ENCODE results near the gene SERPINB4.
"Not testable (repeated sequence)": the region's sequence is repeated elsewhere in the genome, so short reads cannot be mapped to it uniquely, and the experiment has no call there.

Gene SERPINB4

GRCh38 chr18:63644142-63644541, at the start of gene SERPINB4:
SERPINB4 (minus strand) TSS chr18:63644256; CDS start chr18:63643577, 679 bp downstream.
- not testable (repeated sequence) for FAIRE-seq

- FAIRE-seq = no peak
Observed at GRCh38 chr18:63689064-63689463, 45.0 kb upstream of the SERPINB4 start.

- no peak for FAIRE-seq
Observed at GRCh38 chr18:63686871-63687270, 42.8 kb upstream of the SERPINB4 start.

- FAIRE-seq = no peak
Observed at GRCh38 chr18:63684718-63685117, 40.7 kb upstream of the SERPINB4 start.

- no peak for FAIRE-seq
Observed at GRCh38 chr18:63683890-63684289, 39.8 kb upstream of the SERPINB4 start.

GRCh38 chr18:63683152-63683551, 39.1 kb upstream of the SERPINB4 start:
- no peak for FAIRE-seq

GRCh38 chr18:63681449-63682340, 37.6 kb upstream of the SERPINB4 start:
- FAIRE-seq = no peak

- FAIRE-seq = no peak
Observed at GRCh38 chr18:63679820-63680606, 36.0 kb upstream of the SERPINB4 start.

- no peak for FAIRE-seq
Observed at GRCh38 chr18:63677500-63678225, 33.6 kb upstream of the SERPINB4 start.

GRCh38 chr18:63676526-63677323, 32.7 kb upstream of the SERPINB4 start:
- FAIRE-seq = no peak

- no peak for FAIRE-seq
Observed at GRCh38 chr18:63664571-63664970, 20.5 kb upstream of the SERPINB4 start.

GRCh38 chr18:63661750-63662149, 17.7 kb upstream of the SERPINB4 start, which contains the start of gene SERPINB3:
SERPINB3 (minus strand) TSS chr18:63661893; CDS start chr18:63661216, 677 bp downstream.
- not testable (repeated sequence) for FAIRE-seq

- not testable (repeated sequence) for FAIRE-seq
Observed at GRCh38 chr18:63658920-63659319, 14.9 kb upstream of the SERPINB4 start.

GRCh38 chr18:63650271-63650670, 6.2 kb upstream of the SERPINB4 start:
- FAIRE-seq = not testable (repeated sequence)

- no peak for FAIRE-seq
Observed at GRCh38 chr18:63648241-63648640, 4.2 kb upstream of the SERPINB4 start.

GRCh38 chr18:63646936-63647335, 2.9 kb upstream of the SERPINB4 start:
- FAIRE-seq = no peak

- FAIRE-seq = not testable (repeated sequence)
Observed at GRCh38 chr18:63644694-63645093, 638 bp upstream of the SERPINB4 start.

GRCh38 chr18:63642668-63643356, 1.2 kb downstream of the SERPINB4 start:
- FAIRE-seq = not testable (repeated sequence)

- not testable (repeated sequence) for FAIRE-seq
Observed at GRCh38 chr18:63641157-63641680, 2.8 kb downstream of the SERPINB4 start.

- no peak for FAIRE-seq
Observed at GRCh38 chr18:63637703-63638102, 6.4 kb downstream of the SERPINB4 start.

- no peak for FAIRE-seq
Observed at GRCh38 chr18:63627819-63628218, 16.2 kb downstream of the SERPINB4 start.

Measured in colon (tissue), 2 donors.